ENCODE results near the gene FGFR4.

The FGFR4 gene

GRCh38 chr5:177103523-177104253 is 17.0 kb downstream of the FGFR4 start:
- no peak for DNase-seq (ENCODE audit: low read depth)

GRCh38 chr5:177105691-177106476 is 19.2 kb downstream of the FGFR4 start:
- no peak for DNase-seq (ENCODE audit: low read depth)

- no peak for DNase-seq (ENCODE audit: low read depth)
These were observed 20.4 kb downstream of the FGFR4 start for GRCh38 chr5:177107159-177107558.

- DNase-seq (ENCODE audit: low read depth): no peak
These were observed 23.1 kb downstream of the FGFR4 start for GRCh38 chr5:177109810-177110209.

- DNase-seq (ENCODE audit: low read depth): peak; percentile 31
These were observed 25.1 kb downstream of the FGFR4 start for GRCh38 chr5:177111720-177112394.

- no peak for DNase-seq (ENCODE audit: low read depth)
These were observed 26.0 kb downstream of the FGFR4 start for GRCh38 chr5:177112589-177113220.

- DNase-seq (ENCODE audit: low read depth): peak; percentile 67
These were observed 27.1 kb downstream of the FGFR4 start for GRCh38 chr5:177113566-177114424.

- DNase-seq (ENCODE audit: low read depth): peak; percentile 70
These were observed 30.1 kb downstream of the FGFR4 start for GRCh38 chr5:177116631-177117373.

GRCh38 chr5:177117441-177118045 is 30.8 kb downstream of the FGFR4 start:
- DNase-seq (ENCODE audit: low read depth): no peak

- no peak for DNase-seq (ENCODE audit: low read depth)
These were observed 35.9 kb downstream of the FGFR4 start for GRCh38 chr5:177122566-177122965.

GRCh38 chr5:177123789-177124485 is 37.2 kb downstream of the FGFR4 start:
- DNase-seq (ENCODE audit: low read depth): no peak

GRCh38 chr5:177124486-177124991 is 37.8 kb downstream of the FGFR4 start:
- no peak for DNase-seq (ENCODE audit: low read depth)

- no peak for DNase-seq (ENCODE audit: low read depth)
These were observed 40.1 kb downstream of the FGFR4 start for GRCh38 chr5:177126771-177127170.

GRCh38 chr5:177128551-177128981 is 41.9 kb downstream of the FGFR4 start:
- DNase-seq (ENCODE audit: low read depth): no peak

- no peak for DNase-seq (ENCODE audit: low read depth)
These were observed 43.7 kb downstream of the FGFR4 start for GRCh38 chr5:177130211-177131018.

GRCh38 chr5:177131019-177131320 is 44.3 kb downstream of the FGFR4 start:
- DNase-seq (ENCODE audit: low read depth): no peak

GRCh38 chr5:177131352-177132135 is 44.8 kb downstream of the FGFR4 start:
- DNase-seq (ENCODE audit: low read depth): no peak

Data from activated gamma-delta T cell treated with anti-CD3 and anti-CD28 coated beads, Interleukin-2, amount 50 U/mL, for 16 hours (primary cell).